Endothelial cell of umbilical vein (primary cell): Measurements from ENCODE around the gene PKNOX1. TPM values are rescaled to one million over a fixed set of nuclear protein-coding genes. Genes with fewer than 3 reads are reported as not detected.

Experiments
- BruUV-seq: library from RNA; stranded (reverse); fragments of 400-500 nt; replicated peaks from 2 replicates; lab custom pipeline; 2021; lab: Mats Ljungman, UMichigan
- CTCF ChIA-PET: fragments of 300-600, 350-600 bp; sonication (Branson Sonifier 250); formaldehyde crosslinking; loops from one replicate; lab custom pipeline; 2021; ENCODE audit warnings: antibody characterized with exemption, inconsistent platforms; lab: Charles Lee
- POLR2A ChIA-PET: fragments of 300-600, 350-600 bp; sonication (Branson Sonifier 250); formaldehyde crosslinking; loops from one replicate; lab custom pipeline; 2021; ENCODE audit warnings: antibody characterized with exemption, inconsistent platforms; lab: Charles Lee
- DNase-seq: peaks from one replicate; pipeline ENCODE4 v3.0.0-alpha.2; 2011; ENCODE audit warnings: low read depth, low spot score
- FAIRE-seq: peaks from 2 replicates; lab custom pipeline; 2011; peaks lifted over from hg19 to GRCh38; lab: Jason Lieb, UNC
- H2AFZ ChIP-seq: 2 replicates; pipeline ENCODE4 v1.6.0; 2012; ENCODE audit warnings: low read depth, low read length, control low read depth, inconsistent platforms
- H3K27ac ChIP-seq: 2 replicates; pipeline ENCODE4 v1.5.1; 2011; ENCODE audit warnings: low read depth, mild to moderate bottlenecking, control low read depth, low read length, moderate library complexity; ENCODE audit not compliant: insufficient read depth
- H3K27me3 ChIP-seq, 2 experiments: 2 replicates each; pipeline versions ENCODE4 v1.6.0 to v1.6.1; 2011; ENCODE audit warnings: low read length in 2 of 2, mixed read lengths in 1 of 2; ENCODE audit not compliant: control insufficient read depth in 2 of 2, insufficient read depth in 2 of 2
- H3K36me3 ChIP-seq, 2 experiments: 2 replicates in 1 of 2; 3 replicates in 1 of 2; pipeline ENCODE4 v1.5.1; 2011; ENCODE audit warnings: low read length in 2 of 2, mild to moderate bottlenecking in 1 of 2, moderate library complexity in 1 of 2; ENCODE audit not compliant: control insufficient read depth in 2 of 2, insufficient read depth in 2 of 2; ENCODE audit errors: extremely low read depth in 1 of 2
- H3K4me1 ChIP-seq: 3 replicates; pipeline ENCODE4 v1.5.1; 2011; ENCODE audit warnings: mild to moderate bottlenecking, low read length; ENCODE audit not compliant: control insufficient read depth, insufficient read depth; ENCODE audit errors: extremely low read depth
- H3K4me2 ChIP-seq: 2 replicates; pipeline ENCODE4 v1.6.1; 2011; ENCODE audit warnings: low read length, control low read depth, mixed read lengths; ENCODE audit not compliant: insufficient read depth
- H3K4me3 ChIP-seq, 3 experiments: fragments of 200-600 bp in 1 of 3; sonication (generic), shearing (Covaris generic) in 1 of 3; replicated peaks in 1 of 3; 2 replicates each; pipeline ENCODE4 v1.5.1; 2011 to 2016; ENCODE audit warnings: control low read depth in 3 of 3, low read length in 3 of 3, mild to moderate bottlenecking in 2 of 3, inconsistent platforms in 1 of 3, low read depth in 1 of 3, moderate library complexity in 1 of 3; ENCODE audit not compliant: insufficient read depth in 1 of 3
- H3K79me2 ChIP-seq: 2 replicates; pipeline ENCODE4 v1.6.0; 2012; ENCODE audit warnings: low read length, inconsistent platforms; ENCODE audit not compliant: control insufficient read depth, insufficient read depth
- H3K9ac ChIP-seq: replicated peaks from 2 replicates; pipeline ENCODE3; 2011; ENCODE audit warnings: low read length, control low read depth; ENCODE audit not compliant: insufficient read depth; ENCODE audit errors: extremely low read depth
- H3K9me1 ChIP-seq: replicated peaks from 3 replicates; pipeline ENCODE4 v1.6.0; 2011; ENCODE audit warnings: mild to moderate bottlenecking, low read length; ENCODE audit not compliant: control insufficient read depth, insufficient read depth; ENCODE audit errors: extremely low read depth
- H3K9me3 ChIP-seq: replicated peaks from 2 replicates; pipeline ENCODE4 v1.5.1; 2012; ENCODE audit warnings: low read length, inconsistent platforms; ENCODE audit not compliant: control insufficient read depth, insufficient read depth
- H4K20me1 ChIP-seq: replicated peaks from 2 replicates; pipeline ENCODE3; 2011; ENCODE audit warnings: mild to moderate bottlenecking, low read length; ENCODE audit not compliant: control insufficient read depth, insufficient read depth; ENCODE audit errors: extremely low read depth
- CTCF ChIP-seq, 2 donors: IDR thresholded peaks; 1 replicate in 1 of 2; 2 replicates in 1 of 2; pipeline ENCODE4 v1.5.1; 2011; ENCODE audit warnings: low read length in 2 of 2, mild to moderate bottlenecking in 2 of 2, moderate library complexity in 2 of 2, control low read depth in 1 of 2, inconsistent platforms in 1 of 2, low read depth in 1 of 2; ENCODE audit not compliant: insufficient read depth in 1 of 2; ENCODE audit errors: extremely low read depth in 1 of 2
- EZH2 ChIP-seq: IDR thresholded peaks from 2 replicates; pipeline ENCODE4 v1.6.1; 2012; ENCODE audit warnings: borderline replicate concordance, low read depth, mild to moderate bottlenecking, moderate library complexity, low read length, inconsistent platforms; ENCODE audit not compliant: severe bottlenecking
- FOS ChIP-seq: IDR thresholded peaks from 2 replicates; pipeline ENCODE4 v1.6.1; 2011; ENCODE audit warnings: mild to moderate bottlenecking, low read length, moderate library complexity, borderline replicate concordance; ENCODE audit not compliant: insufficient read depth
- POLR2AphosphoS5 ChIP-seq: IDR thresholded peaks from 2 replicates; pipeline ENCODE4 v1.6.1; 2012; ENCODE audit warnings: low read depth, mild to moderate bottlenecking, control low read depth, low read length, moderate library complexity; ENCODE audit not compliant: insufficient read depth
- dilution Hi-C: fragments of 300-500 bp; cut with MboI; formaldehyde crosslinking; loops from one replicate; pipeline ENCODE4 v1.15.0; 2019; ENCODE audit warnings: low sequenced_read_pairs; ENCODE audit not compliant: extremely low pct_ligation_motif_present
- intact Hi-C: fragments of 100-400 bp; cut with micrococcal nuclease; formaldehyde crosslinking; loops from one replicate; pipeline ENCODE4 v1.10.0; 2022
- polyA plus RNA-seq, 4 experiments: library from polyadenylated mRNA; depleted of rRNA in 3 of 4; stranded (reverse) in 3 of 4; unstranded in 1 of 4; fragments of >200 nt; gene quantifications; 2 replicates each; pipeline versions ENCODE4 v1.2.1 to v1.2.3, GENCODE V29; 2011 to 2012; ENCODE audit warnings: missing spikeins in 1 of 4
- total RNA-seq: library from RNA; stranded (reverse); gene quantifications from 2 replicates; pipeline ENCODE4 v1.2.3, GENCODE V29; 2021

PKNOX1 gene
- total and polyA plus RNA-seq, 2 donors (not counting 3 experiments of a cell fraction or from before 2014, with no cell fraction given): 16.6 to 23.6 TPM

GRCh38 chr21:42939582-42940413 lies 34.6 kb upstream of the PKNOX1 start:
- peak; percentile 79 for DNase-seq
- POLR2A ChIA-PET: no interaction called here
- H3K4me1 ChIP-seq: peaks cover 3% of the 10 kb centered on the region
- no peak overlapping the region for H3K27ac ChIP-seq
- H3K36me3 ChIP-seq: no peaks in the 10 kb centered on the region
- H3K9ac ChIP-seq: no peak overlapping the region
- H3K79me2 ChIP-seq: no peaks in the 10 kb centered on the region
- no peaks in the 10 kb centered on the region for H4K20me1 ChIP-seq
- dilution Hi-C loops (no loop called here), intact Hi-C loops (no loop called here)
- H3K9me3 ChIP-seq: no peaks in the 10 kb centered on the region
- no TSS peak for BruUV-seq
- no peak for TF ChIP-seq EZH2
- TF ChIP-seq FOS: peak; percentile 11
- TF ChIP-seq CTCF (IDR thresholded peaks at IDR 0.05; ENCODE audit: extremely low read depth in 1 of 2, insufficient read depth in 1 of 2, low read depth in 1 of 2, low read length in 2 of 2): no peak
- TF ChIP-seq POLR2AphosphoS5: no peak
- peak; percentile 83 for FAIRE-seq
- no peak overlapping the region for H3K4me3 ChIP-seq
- CTCF ChIA-PET: interaction anchor here (1.9 kb wide), 1 partner anchor 23 kb away, joined by 5 read pairs; no protein-coding TSS in a partner anchor
- no peak overlapping the region for H2AFZ ChIP-seq
- H3K9me1 ChIP-seq: no peaks in the 10 kb centered on the region
- no peak overlapping the region for H3K4me2 ChIP-seq
- H3K27me3 ChIP-seq: peaks cover 3 to 4% of the 10 kb centered on the region in 2 experiments
